Endothelial cell of umbilical vein (primary cell): ENCODE results near the gene GABRR3. TPM values are rescaled to one million over a fixed set of nuclear protein-coding genes. Genes with fewer than 3 reads are reported as not detected.

Experiments used
- BruUV-seq: library from RNA; stranded (reverse); fragments of 400-500 nt; replicated peaks from 2 replicates; lab custom pipeline; 2021; lab: Mats Ljungman, UMichigan
- CTCF ChIA-PET: fragments of 300-600, 350-600 bp; sonication (Branson Sonifier 250); formaldehyde crosslinking; loops from one replicate; lab custom pipeline; 2021; ENCODE audit warnings: antibody characterized with exemption, inconsistent platforms; lab: Charles Lee
- POLR2A ChIA-PET: fragments of 300-600, 350-600 bp; sonication (Branson Sonifier 250); formaldehyde crosslinking; loops from one replicate; lab custom pipeline; 2021; ENCODE audit warnings: antibody characterized with exemption, inconsistent platforms; lab: Charles Lee
- DNase-seq: peaks from one replicate; pipeline ENCODE4 v3.0.0-alpha.2; 2011; ENCODE audit warnings: low read depth, low spot score
- FAIRE-seq: peaks from 2 replicates; lab custom pipeline; 2011; peaks lifted over from hg19 to GRCh38; lab: Jason Lieb, UNC
- H2AFZ ChIP-seq: 2 replicates; pipeline ENCODE4 v1.6.0; 2012; ENCODE audit warnings: low read depth, low read length, control low read depth, inconsistent platforms
- H3K27ac ChIP-seq: 2 replicates; pipeline ENCODE4 v1.5.1; 2011; ENCODE audit warnings: low read depth, mild to moderate bottlenecking, control low read depth, low read length, moderate library complexity; ENCODE audit not compliant: insufficient read depth
- H3K27me3 ChIP-seq, 2 experiments: 2 replicates each; pipeline versions ENCODE4 v1.6.0 to v1.6.1; 2011; ENCODE audit warnings: low read length in 2 of 2, mixed read lengths in 1 of 2; ENCODE audit not compliant: control insufficient read depth in 2 of 2, insufficient read depth in 2 of 2
- H3K36me3 ChIP-seq, 2 experiments: 2 replicates in 1 of 2; 3 replicates in 1 of 2; pipeline ENCODE4 v1.5.1; 2011; ENCODE audit warnings: low read length in 2 of 2, mild to moderate bottlenecking in 1 of 2, moderate library complexity in 1 of 2; ENCODE audit not compliant: control insufficient read depth in 2 of 2, insufficient read depth in 2 of 2; ENCODE audit errors: extremely low read depth in 1 of 2
- H3K4me1 ChIP-seq: 3 replicates; pipeline ENCODE4 v1.5.1; 2011; ENCODE audit warnings: mild to moderate bottlenecking, low read length; ENCODE audit not compliant: control insufficient read depth, insufficient read depth; ENCODE audit errors: extremely low read depth
- H3K4me2 ChIP-seq: 2 replicates; pipeline ENCODE4 v1.6.1; 2011; ENCODE audit warnings: low read length, control low read depth, mixed read lengths; ENCODE audit not compliant: insufficient read depth
- H3K4me3 ChIP-seq, 3 experiments: fragments of 200-600 bp in 1 of 3; sonication (generic), shearing (Covaris generic) in 1 of 3; replicated peaks in 1 of 3; 2 replicates each; pipeline ENCODE4 v1.5.1; 2011 to 2016; ENCODE audit warnings: control low read depth in 3 of 3, low read length in 3 of 3, mild to moderate bottlenecking in 2 of 3, inconsistent platforms in 1 of 3, low read depth in 1 of 3, moderate library complexity in 1 of 3; ENCODE audit not compliant: insufficient read depth in 1 of 3
- H3K79me2 ChIP-seq: 2 replicates; pipeline ENCODE4 v1.6.0; 2012; ENCODE audit warnings: low read length, inconsistent platforms; ENCODE audit not compliant: control insufficient read depth, insufficient read depth
- H3K9ac ChIP-seq: replicated peaks from 2 replicates; pipeline ENCODE3; 2011; ENCODE audit warnings: low read length, control low read depth; ENCODE audit not compliant: insufficient read depth; ENCODE audit errors: extremely low read depth
- H3K9me1 ChIP-seq: replicated peaks from 3 replicates; pipeline ENCODE4 v1.6.0; 2011; ENCODE audit warnings: mild to moderate bottlenecking, low read length; ENCODE audit not compliant: control insufficient read depth, insufficient read depth; ENCODE audit errors: extremely low read depth
- H3K9me3 ChIP-seq: replicated peaks from 2 replicates; pipeline ENCODE4 v1.5.1; 2012; ENCODE audit warnings: low read length, inconsistent platforms; ENCODE audit not compliant: control insufficient read depth, insufficient read depth
- H4K20me1 ChIP-seq: replicated peaks from 2 replicates; pipeline ENCODE3; 2011; ENCODE audit warnings: mild to moderate bottlenecking, low read length; ENCODE audit not compliant: control insufficient read depth, insufficient read depth; ENCODE audit errors: extremely low read depth
- EZH2 ChIP-seq: IDR thresholded peaks from 2 replicates; pipeline ENCODE4 v1.6.1; 2012; ENCODE audit warnings: borderline replicate concordance, low read depth, mild to moderate bottlenecking, moderate library complexity, low read length, inconsistent platforms; ENCODE audit not compliant: severe bottlenecking
- FOS ChIP-seq: IDR thresholded peaks from 2 replicates; pipeline ENCODE4 v1.6.1; 2011; ENCODE audit warnings: mild to moderate bottlenecking, low read length, moderate library complexity, borderline replicate concordance; ENCODE audit not compliant: insufficient read depth
- GATA2 ChIP-seq: IDR thresholded peaks from 2 replicates; pipeline ENCODE4 v1.7.0; 2011; ENCODE audit warnings: low read depth, mild to moderate bottlenecking, moderate library complexity, mixed read lengths, low read length; ENCODE audit not compliant: insufficient read length, insufficient read depth
- JUN ChIP-seq: IDR thresholded peaks from 2 replicates; pipeline ENCODE4 v1.6.1; 2011; ENCODE audit warnings: borderline replicate concordance, low read depth; ENCODE audit not compliant: insufficient read length, insufficient read depth
- MYC ChIP-seq: IDR thresholded peaks from one replicate; pipeline ENCODE4 v1.6.1; 2011; ENCODE audit warnings: mild to moderate bottlenecking, low read depth, low read length
- POLR2A ChIP-seq: IDR thresholded peaks from 2 replicates; pipeline ENCODE4 v1.6.1; 2012; ENCODE audit warnings: low read depth, mild to moderate bottlenecking, control low read depth, low read length
- POLR2AphosphoS5 ChIP-seq: IDR thresholded peaks from 2 replicates; pipeline ENCODE4 v1.6.1; 2012; ENCODE audit warnings: low read depth, mild to moderate bottlenecking, control low read depth, low read length, moderate library complexity; ENCODE audit not compliant: insufficient read depth
- dilution Hi-C: fragments of 300-500 bp; cut with MboI; formaldehyde crosslinking; loops from one replicate; pipeline ENCODE4 v1.15.0; 2019; ENCODE audit warnings: low sequenced_read_pairs; ENCODE audit not compliant: extremely low pct_ligation_motif_present
- intact Hi-C: fragments of 100-400 bp; cut with micrococcal nuclease; formaldehyde crosslinking; loops from one replicate; pipeline ENCODE4 v1.10.0; 2022
- polyA plus RNA-seq, 4 experiments: library from polyadenylated mRNA; depleted of rRNA in 3 of 4; stranded (reverse) in 3 of 4; unstranded in 1 of 4; fragments of >200 nt; gene quantifications; 2 replicates each; pipeline versions ENCODE4 v1.2.1 to v1.2.3, GENCODE V29; 2011 to 2012; ENCODE audit warnings: missing spikeins in 1 of 4
- total RNA-seq: library from RNA; stranded (reverse); gene quantifications from 2 replicates; pipeline ENCODE4 v1.2.3, GENCODE V29; 2021
- TF ChIP-seq, protein P1 (sequence below): IDR thresholded peaks from 2 replicates; pipeline ENCODE4 v1.6.1; 2011; ENCODE audit not compliant: insufficient read depth, insufficient read length
- TF ChIP-seq, protein P2 (sequence below), 2 donors: IDR thresholded peaks; 1 replicate in 1 of 2; 2 replicates in 1 of 2; pipeline ENCODE4 v1.5.1; 2011; ENCODE audit warnings: low read length in 2 of 2, mild to moderate bottlenecking in 2 of 2, moderate library complexity in 2 of 2, control low read depth in 1 of 2, inconsistent platforms in 1 of 2, low read depth in 1 of 2; ENCODE audit not compliant: insufficient read depth in 1 of 2; ENCODE audit errors: extremely low read depth in 1 of 2

GABRR3 gene
- total and polyA plus RNA-seq, 2 donors (not counting 3 experiments of a cell fraction or from before 2014, with no cell fraction given): not detected

DNA sequence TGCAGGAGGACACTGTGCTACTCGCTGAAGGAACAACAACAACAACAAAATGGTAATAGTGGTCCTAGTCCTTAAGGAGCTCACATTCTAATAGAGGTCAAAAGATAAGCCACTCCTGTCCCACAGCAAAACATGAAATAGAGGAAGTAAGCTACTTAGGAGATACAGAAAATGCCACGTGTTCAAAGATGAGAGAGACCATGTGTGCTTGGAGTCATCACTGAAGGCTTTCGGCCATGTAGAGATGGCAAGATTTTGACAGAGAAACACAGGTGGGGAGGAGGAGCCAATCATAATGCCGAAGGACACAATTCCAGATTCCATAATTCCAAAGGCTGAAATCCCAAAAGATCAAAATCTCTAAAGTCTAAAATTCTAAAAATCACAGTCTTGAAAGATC, 38.1 kb downstream of the GABRR3 start:
- Histone ChIP-seq H3K27ac (no peak overlapping the region), H4K20me1 (no peaks in the 10 kb centered on the region), H3K79me2 (no peaks in the 10 kb centered on the region), H3K4me2 (no peak overlapping the region), H2AFZ (no peak overlapping the region), H3K9me1 (no peaks in the 10 kb centered on the region), H3K4me3 (no peak overlapping the region), H3K9me3 (no peaks in the 10 kb centered on the region), H3K27me3 (peaks cover 9 to 11% of the 10 kb centered on the region in 2 experiments), H3K36me3 (no peaks in the 10 kb centered on the region), H3K4me1 (no peaks in the 10 kb centered on the region), H3K9ac (no peak overlapping the region)
- ChIA-PET POLR2A (no interaction called here), CTCF (interaction anchor here (0.8 to 1.4 kb wide), 2 partner anchors 16 to 26 kb away, joined by 3 read pairs; no protein-coding TSS in a partner anchor)
- intact Hi-C loops: no loop called here
- FAIRE-seq (no peak), DNase-seq (no peak)
- TF ChIP-seq FOS: no peak
- no peak for TF ChIP-seq GATA2
- no peak for TF ChIP-seq POLR2A
- no peak for TF ChIP-seq POLR2AphosphoS5
- TF ChIP-seq EZH2: no peak
- TF ChIP-seq, protein P1, sequence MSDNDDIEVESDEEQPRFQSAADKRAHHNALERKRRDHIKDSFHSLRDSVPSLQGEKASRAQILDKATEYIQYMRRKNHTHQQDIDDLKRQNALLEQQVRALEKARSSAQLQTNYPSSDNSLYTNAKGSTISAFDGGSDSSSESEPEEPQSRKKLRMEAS: no peak
- TF ChIP-seq MYC: no peak
- TF ChIP-seq, protein P2, sequence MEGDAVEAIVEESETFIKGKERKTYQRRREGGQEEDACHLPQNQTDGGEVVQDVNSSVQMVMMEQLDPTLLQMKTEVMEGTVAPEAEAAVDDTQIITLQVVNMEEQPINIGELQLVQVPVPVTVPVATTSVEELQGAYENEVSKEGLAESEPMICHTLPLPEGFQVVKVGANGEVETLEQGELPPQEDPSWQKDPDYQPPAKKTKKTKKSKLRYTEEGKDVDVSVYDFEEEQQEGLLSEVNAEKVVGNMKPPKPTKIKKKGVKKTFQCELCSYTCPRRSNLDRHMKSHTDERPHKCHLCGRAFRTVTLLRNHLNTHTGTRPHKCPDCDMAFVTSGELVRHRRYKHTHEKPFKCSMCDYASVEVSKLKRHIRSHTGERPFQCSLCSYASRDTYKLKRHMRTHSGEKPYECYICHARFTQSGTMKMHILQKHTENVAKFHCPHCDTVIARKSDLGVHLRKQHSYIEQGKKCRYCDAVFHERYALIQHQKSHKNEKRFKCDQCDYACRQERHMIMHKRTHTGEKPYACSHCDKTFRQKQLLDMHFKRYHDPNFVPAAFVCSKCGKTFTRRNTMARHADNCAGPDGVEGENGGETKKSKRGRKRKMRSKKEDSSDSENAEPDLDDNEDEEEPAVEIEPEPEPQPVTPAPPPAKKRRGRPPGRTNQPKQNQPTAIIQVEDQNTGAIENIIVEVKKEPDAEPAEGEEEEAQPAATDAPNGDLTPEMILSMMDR (IDR thresholded peaks at IDR 0.05; ENCODE audit: extremely low read depth in 1 of 2, insufficient read depth in 1 of 2, low read depth in 1 of 2, low read length in 2 of 2): no peak
- TF ChIP-seq JUN: no peak
- dilution Hi-C loops: no loop called here
- no TSS peak for BruUV-seq
